Neural cell (in vitro differentiated cells): ENCODE data around the gene FAAH.

Experiments
- EP300 ChIP-seq: fragments of 450-650 bp; conservative IDR thresholded peaks from 2 replicates; pipeline ENCODE4 v1.6.1; 2014; ENCODE audit warnings: antibody characterized with exemption, mild to moderate bottlenecking, moderate library complexity; ENCODE audit not compliant: poor library complexity, severe bottlenecking
- POLR2AphosphoS5 ChIP-seq: IDR thresholded peaks from 2 replicates; pipeline ENCODE4 v1.6.1; 2012
- RAD21 ChIP-seq: fragments of 450-650 bp; conservative IDR thresholded peaks from 2 replicates; pipeline ENCODE4 v1.6.1; 2014; ENCODE audit warnings: antibody characterized with exemption, mild to moderate bottlenecking, moderate library complexity
- TF ChIP-seq, protein P1 (sequence below): fragments of 450-650 bp; IDR thresholded peaks from 2 replicates; pipeline ENCODE4 v1.5.1; 2014; ENCODE audit warnings: antibody characterized with exemption, mild to moderate bottlenecking, moderate library complexity; ENCODE audit not compliant: poor library complexity, severe bottlenecking

GRCh38 chr1:46400421-46400820 lies 6.3 kb downstream of the FAAH start:
- TF ChIP-seq, protein P1, sequence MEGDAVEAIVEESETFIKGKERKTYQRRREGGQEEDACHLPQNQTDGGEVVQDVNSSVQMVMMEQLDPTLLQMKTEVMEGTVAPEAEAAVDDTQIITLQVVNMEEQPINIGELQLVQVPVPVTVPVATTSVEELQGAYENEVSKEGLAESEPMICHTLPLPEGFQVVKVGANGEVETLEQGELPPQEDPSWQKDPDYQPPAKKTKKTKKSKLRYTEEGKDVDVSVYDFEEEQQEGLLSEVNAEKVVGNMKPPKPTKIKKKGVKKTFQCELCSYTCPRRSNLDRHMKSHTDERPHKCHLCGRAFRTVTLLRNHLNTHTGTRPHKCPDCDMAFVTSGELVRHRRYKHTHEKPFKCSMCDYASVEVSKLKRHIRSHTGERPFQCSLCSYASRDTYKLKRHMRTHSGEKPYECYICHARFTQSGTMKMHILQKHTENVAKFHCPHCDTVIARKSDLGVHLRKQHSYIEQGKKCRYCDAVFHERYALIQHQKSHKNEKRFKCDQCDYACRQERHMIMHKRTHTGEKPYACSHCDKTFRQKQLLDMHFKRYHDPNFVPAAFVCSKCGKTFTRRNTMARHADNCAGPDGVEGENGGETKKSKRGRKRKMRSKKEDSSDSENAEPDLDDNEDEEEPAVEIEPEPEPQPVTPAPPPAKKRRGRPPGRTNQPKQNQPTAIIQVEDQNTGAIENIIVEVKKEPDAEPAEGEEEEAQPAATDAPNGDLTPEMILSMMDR: no peak
- no peak for TF ChIP-seq EP300
- no peak for TF ChIP-seq POLR2AphosphoS5
- no peak for TF ChIP-seq RAD21
